ENCODE data around the gene CEP120. TPM values are rescaled to one million over a fixed set of nuclear protein-coding genes. Genes with fewer than 3 reads are reported as not detected.

CEP120 gene
- total and polyA plus RNA-seq, 2 of the 4 experiments (the other 2 are of a cell fraction) = 6.7 to 46.1 TPM

DNA sequence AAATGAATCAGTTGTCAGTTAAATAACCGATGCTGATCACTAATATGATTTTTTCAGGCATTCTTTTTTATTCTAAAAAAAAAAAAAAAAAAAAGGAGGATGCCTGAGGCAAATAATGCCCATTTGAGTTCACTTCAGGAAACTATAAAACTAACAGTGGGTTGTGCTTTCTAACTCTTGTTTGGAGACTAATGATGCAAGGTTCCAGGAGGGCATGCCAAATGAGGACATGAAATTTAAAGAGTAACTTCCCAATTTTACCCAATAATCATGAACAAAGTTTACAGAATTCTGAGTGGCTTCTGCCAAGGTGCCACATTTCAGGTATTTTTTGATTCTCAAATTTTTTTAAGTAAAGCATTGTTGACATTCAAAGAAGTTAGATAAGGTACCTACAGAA is 41.0 kb downstream of the CEP120 start:
- dilution Hi-C loops (cut with HindIII; ENCODE audit: low sequenced_read_pairs, unreplicated experiment) = no loop called here

More for the DNA sequence above, 41.0 kb downstream of the CEP120 start:
- Histone ChIP-seq H2AFZ (replicated peaks; ENCODE audit: low read length, poor library complexity) (no peak overlapping the region), H3K4me1 (ENCODE audit: control insufficient read depth, insufficient read depth, low read length) (no peaks in the 10 kb centered on the region), H3K36me3 (ENCODE audit: control insufficient read depth, insufficient read depth, low read length) (peaks cover 14% of the 10 kb centered on the region), H3K14ac (replicated peaks; ENCODE audit: low read depth, low read length) (no peak overlapping the region), H2BK120ac (ENCODE audit: low read depth, low read length) (no peak overlapping the region), H4K91ac (ENCODE audit: insufficient read depth, low read depth, low read length) (no peak overlapping the region), H3K27me3 (ENCODE audit: control insufficient read depth, insufficient read depth, low read length) (no peaks in the 10 kb centered on the region), H4K20me1 (ENCODE audit: insufficient read depth, low read length) (no peaks in the 10 kb centered on the region), H2BK20ac (ENCODE audit: low read depth, low read length) (no peak overlapping the region), H2BK5ac (ENCODE audit: low read depth, low read length, poor library complexity, severe bottlenecking) (no peak overlapping the region), H3K9ac (ENCODE audit: low read depth, low read length) (no peak overlapping the region), H2AK9ac (replicated peaks; ENCODE audit: low read depth, low read length, poor library complexity) (no peak overlapping the region), H2AK5ac (ENCODE audit: low read depth, low read length) (no peak overlapping the region), H4K8ac (ENCODE audit: low read depth in 2 of 2, low read length in 2 of 2) (no peak overlapping the region), H3K23ac (ENCODE audit: low read depth, low read length) (no peak overlapping the region), H3K27ac (ENCODE audit: insufficient read depth, low read length) (no peak overlapping the region), H3K56ac (ENCODE audit: extremely low read depth, insufficient read depth, low read length) (no peak overlapping the region), H3K79me1 (ENCODE audit: low read depth in 1 of 2, low read length in 2 of 2) (no peaks in the 10 kb centered on the region), H3K18ac (ENCODE audit: low read depth, low read length) (no peak overlapping the region), H3K9me1 (ENCODE audit: insufficient read depth, low read length) (no peaks in the 10 kb centered on the region; the same call in 1 of the 2 replicates), H4K5ac (ENCODE audit: low read depth, low read length) (no peak overlapping the region), H3K4ac (ENCODE audit: low read depth, low read length) (no peak overlapping the region), H3K4me3 (ENCODE audit: insufficient read depth, low read depth, low read length) (no peak overlapping the region), H3K4me2 (ENCODE audit: low read depth, low read length) (no peak overlapping the region), H2BK15ac (ENCODE audit: low read depth, low read length) (no peak overlapping the region), H3K9me3 (ENCODE audit: control insufficient read depth, insufficient read depth, low read length) (no peaks in the 10 kb centered on the region)
- no peak for ATAC-seq (ENCODE audit: low read depth)
- DNase-seq = no peak
- ChIA-PET POLR2A (ENCODE audit: unreplicated experiment) (no interaction called here), CTCF (no interaction called here)
- in situ Hi-C loops (cut with MboI; ENCODE audit: low sequenced_read_pairs) = no loop called here
- no CpG with 5 or more reads among the region's 1 CpG for WGBS, 2 experiments (ENCODE audit: extremely low coverage in 2 of 2, insufficient read length in 1 of 2)
- BruUV-seq (replicated peaks) = no TSS peak
- TF ChIP-seq ELK1 (IDR thresholded peaks at IDR 0.05; ENCODE audit: borderline replicate concordance, low read depth, low read length) (no peak), NFE2L2 (IDR thresholded peaks at IDR 0.05; ENCODE audit: low read depth, low read length) (no peak), FOS (IDR thresholded peaks at IDR 0.05; ENCODE audit: low read depth, low read length) (no peak), RAD21 (IDR thresholded peaks at IDR 0.05; ENCODE audit: low read length) (no peak), MAZ (IDR thresholded peaks at IDR 0.05; ENCODE audit: borderline replicate concordance, low read depth, low read length) (no peak), SMC3 (IDR thresholded peaks at IDR 0.05; ENCODE audit: low read depth, low read length) (no peak), MAFK (IDR thresholded peaks at IDR 0.05; ENCODE audit: low read depth, low read length) (no peak), BHLHE40 (IDR thresholded peaks at IDR 0.05; ENCODE audit: low read depth, low read length) (no peak), RCOR1 (IDR thresholded peaks at IDR 0.05; ENCODE audit: insufficient replicate concordance, low read length) (no peak), CHD1 (IDR thresholded peaks at IDR 0.05; ENCODE audit: low read depth, low read length) (no peak), POLR2A (IDR thresholded peaks at IDR 0.05; ENCODE audit: low read depth, low read length) (no peak), CEBPB (IDR thresholded peaks at IDR 0.05; ENCODE audit: low read depth, low read length) (no peak), MXI1 (IDR thresholded peaks at IDR 0.05; ENCODE audit: borderline replicate concordance, low read depth, low read length) (no peak), RFX5 (IDR thresholded peaks at IDR 0.05; ENCODE audit: low read depth, low read length) (no peak)
- TF ChIP-seq, protein P1, sequence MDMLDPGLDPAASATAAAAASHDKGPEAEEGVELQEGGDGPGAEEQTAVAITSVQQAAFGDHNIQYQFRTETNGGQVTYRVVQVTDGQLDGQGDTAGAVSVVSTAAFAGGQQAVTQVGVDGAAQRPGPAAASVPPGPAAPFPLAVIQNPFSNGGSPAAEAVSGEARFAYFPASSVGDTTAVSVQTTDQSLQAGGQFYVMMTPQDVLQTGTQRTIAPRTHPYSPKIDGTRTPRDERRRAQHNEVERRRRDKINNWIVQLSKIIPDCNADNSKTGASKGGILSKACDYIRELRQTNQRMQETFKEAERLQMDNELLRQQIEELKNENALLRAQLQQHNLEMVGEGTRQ (IDR thresholded peaks at IDR 0.05; ENCODE audit: low read depth, low read length) = no peak
- TF ChIP-seq, protein P2, sequence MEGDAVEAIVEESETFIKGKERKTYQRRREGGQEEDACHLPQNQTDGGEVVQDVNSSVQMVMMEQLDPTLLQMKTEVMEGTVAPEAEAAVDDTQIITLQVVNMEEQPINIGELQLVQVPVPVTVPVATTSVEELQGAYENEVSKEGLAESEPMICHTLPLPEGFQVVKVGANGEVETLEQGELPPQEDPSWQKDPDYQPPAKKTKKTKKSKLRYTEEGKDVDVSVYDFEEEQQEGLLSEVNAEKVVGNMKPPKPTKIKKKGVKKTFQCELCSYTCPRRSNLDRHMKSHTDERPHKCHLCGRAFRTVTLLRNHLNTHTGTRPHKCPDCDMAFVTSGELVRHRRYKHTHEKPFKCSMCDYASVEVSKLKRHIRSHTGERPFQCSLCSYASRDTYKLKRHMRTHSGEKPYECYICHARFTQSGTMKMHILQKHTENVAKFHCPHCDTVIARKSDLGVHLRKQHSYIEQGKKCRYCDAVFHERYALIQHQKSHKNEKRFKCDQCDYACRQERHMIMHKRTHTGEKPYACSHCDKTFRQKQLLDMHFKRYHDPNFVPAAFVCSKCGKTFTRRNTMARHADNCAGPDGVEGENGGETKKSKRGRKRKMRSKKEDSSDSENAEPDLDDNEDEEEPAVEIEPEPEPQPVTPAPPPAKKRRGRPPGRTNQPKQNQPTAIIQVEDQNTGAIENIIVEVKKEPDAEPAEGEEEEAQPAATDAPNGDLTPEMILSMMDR (conservative IDR thresholded peaks at IDR 0.05; ENCODE audit: low read depth, low read length) = no peak
- intact Hi-C loops (cut with micrococcal nuclease) = no loop called here

Data from IMR-90 (cell line).